ENCODE data around the gene ASB1. TPM values are rescaled to one million over a fixed set of nuclear protein-coding genes. Genes with fewer than 3 reads are reported as not detected.

Gene ASB1
- polyA plus RNA-seq, 2 donors, result 10.1 to 10.8 TPM

- H3K9me3 ChIP-seq (ENCODE audit: control insufficient read depth in 2 of 2, insufficient read depth in 1 of 2, low read depth in 1 of 2, low read length in 1 of 2), result no peaks in the 10 kb centered on the region
- no peaks in the 10 kb centered on the region for H3K27me3 ChIP-seq (ENCODE audit: control insufficient read depth in 1 of 2, insufficient read depth in 2 of 2, low read length in 2 of 2)
- WGBS, 2 donors, result 92 to 95% methylated on average over 7 of the region's 7 CpGs
These were observed 42.9 kb upstream of the ASB1 start for GRCh38 chr2:238383743-238384380.

DNA sequence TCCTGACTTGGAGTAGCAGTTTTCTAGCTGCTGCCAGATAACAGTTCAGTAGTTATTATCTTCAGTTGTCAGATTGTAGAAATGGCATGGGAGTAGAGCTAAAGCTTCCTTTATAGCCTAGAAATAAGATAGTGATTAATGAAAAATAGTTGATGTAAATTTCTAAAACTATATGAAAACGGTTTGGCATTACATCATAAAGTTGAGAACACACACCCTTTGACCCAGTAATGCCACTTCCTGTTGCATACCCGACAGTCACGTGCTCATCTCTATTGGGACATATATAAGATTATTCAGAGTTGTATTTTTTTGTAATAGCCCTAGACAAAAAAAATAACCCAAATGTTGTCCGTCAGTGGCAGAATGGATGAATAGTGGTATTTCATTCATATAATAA, 39.4 kb upstream of the ASB1 start:
- Histone ChIP-seq H3K4me1 (ENCODE audit: control insufficient read depth in 2 of 2, insufficient read depth in 2 of 2, low read length in 1 of 2) (peaks cover 0 to 2% of the 10 kb centered on the region in 2 donors), H3K36me3 (ENCODE audit: control insufficient read depth in 2 of 2, insufficient read depth in 2 of 2, low read length in 1 of 2) (no peaks in the 10 kb centered on the region), H3K9me3 (ENCODE audit: control insufficient read depth in 2 of 2, insufficient read depth in 1 of 2, low read depth in 1 of 2, low read length in 1 of 2) (no peaks in the 10 kb centered on the region), H3K27ac (ENCODE audit: low read depth in 2 of 2, low read length in 1 of 2) (no peak overlapping the region), H3K4me3 (ENCODE audit: low read depth in 1 of 2, low read length in 2 of 2) (no peak overlapping the region), H3K27me3 (ENCODE audit: control insufficient read depth in 1 of 2, insufficient read depth in 2 of 2, low read length in 2 of 2) (no peaks in the 10 kb centered on the region)
- WGBS, 2 donors, result 68 to 71% methylated on average over 4 of the region's 4 CpGs

More at GRCh38 chr2:238383743-238384380, 42.9 kb upstream of the ASB1 start:
- Histone ChIP-seq H3K27ac (ENCODE audit: low read depth in 2 of 2, low read length in 1 of 2) (no peak overlapping the region), H3K4me3 (ENCODE audit: low read depth in 1 of 2, low read length in 2 of 2) (no peak overlapping the region), H3K36me3 (ENCODE audit: control insufficient read depth in 2 of 2, insufficient read depth in 2 of 2, low read length in 1 of 2) (no peaks in the 10 kb centered on the region), H3K4me1 (ENCODE audit: control insufficient read depth in 2 of 2, insufficient read depth in 2 of 2, low read length in 1 of 2) (peaks cover 3% of the 10 kb centered on the region in 2 donors)

DNA sequence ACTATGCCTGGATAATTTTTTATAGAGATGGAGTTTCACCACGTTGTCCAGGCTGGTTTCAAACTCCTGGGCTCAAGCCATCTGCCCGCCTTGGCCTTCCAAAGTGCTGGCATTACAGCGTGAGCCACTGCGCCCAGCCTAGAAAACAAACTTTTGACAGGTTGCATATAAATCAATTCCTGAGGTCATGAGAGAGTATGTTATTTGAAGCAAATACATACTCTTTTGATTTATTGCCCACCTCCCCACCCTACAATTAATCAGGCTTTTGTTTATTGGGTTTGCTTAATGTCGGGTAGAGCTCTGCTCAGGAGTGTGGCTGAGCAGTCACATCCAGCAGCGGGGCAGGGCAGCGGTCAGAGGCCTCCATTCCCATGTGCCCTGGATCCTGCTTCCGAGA, 37.9 kb upstream of the ASB1 start:
- H3K4me3 ChIP-seq (ENCODE audit: low read depth in 1 of 2, low read length in 2 of 2), result no peak overlapping the region
- H3K4me1 ChIP-seq (ENCODE audit: control insufficient read depth in 2 of 2, insufficient read depth in 2 of 2, low read length in 1 of 2), result peaks cover 0 to 2% of the 10 kb centered on the region in 2 donors
- H3K9me3 ChIP-seq (ENCODE audit: control insufficient read depth in 2 of 2, insufficient read depth in 1 of 2, low read depth in 1 of 2, low read length in 1 of 2), result no peaks in the 10 kb centered on the region
- H3K27ac ChIP-seq (ENCODE audit: low read depth in 2 of 2, low read length in 1 of 2), result no peak overlapping the region
- no peaks in the 10 kb centered on the region for H3K36me3 ChIP-seq (ENCODE audit: control insufficient read depth in 2 of 2, insufficient read depth in 2 of 2, low read length in 1 of 2)
- WGBS, 2 donors, result 69 to 78% methylated on average over 8 of the region's 8 CpGs
- H3K27me3 ChIP-seq (ENCODE audit: control insufficient read depth in 1 of 2, insufficient read depth in 2 of 2, low read length in 2 of 2), result no peaks in the 10 kb centered on the region

DNA sequence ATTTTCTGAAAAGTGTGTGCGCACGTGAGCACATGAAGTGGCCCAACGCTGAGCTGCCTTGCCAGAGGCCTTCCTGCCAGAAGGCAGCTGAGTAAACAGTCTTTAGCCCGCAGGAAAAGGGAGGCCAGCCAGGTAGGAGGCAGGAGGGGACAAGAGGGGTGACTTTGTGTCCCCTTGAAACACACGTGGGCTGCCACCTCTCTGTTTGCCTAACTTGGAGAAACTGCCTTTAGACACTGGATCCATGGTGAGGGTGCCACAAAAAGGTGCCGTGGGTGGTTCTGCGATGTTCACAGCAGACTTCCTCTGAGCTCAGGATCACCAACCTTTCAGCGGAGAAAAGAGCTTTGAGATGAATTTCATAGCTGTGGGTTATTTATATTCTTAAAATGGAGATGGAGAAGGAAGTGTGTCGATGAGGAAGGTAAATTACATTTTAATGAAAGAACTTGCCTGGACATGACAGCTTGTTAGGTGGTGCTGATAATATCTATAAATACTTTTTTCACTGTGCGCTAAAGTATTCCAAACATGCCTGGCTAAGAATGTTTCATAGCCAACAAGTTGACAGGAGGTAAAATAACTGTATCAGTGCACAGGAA, 36.6 kb upstream of the ASB1 start:
- WGBS, 2 donors, result 35 to 47% methylated on average over 10 of the region's 10 CpGs
- H3K4me1 ChIP-seq (ENCODE audit: control insufficient read depth in 2 of 2, insufficient read depth in 2 of 2, low read length in 1 of 2), result peaks cover 0 to 2% of the 10 kb centered on the region in 2 donors
- no peaks in the 10 kb centered on the region for H3K27me3 ChIP-seq (ENCODE audit: control insufficient read depth in 1 of 2, insufficient read depth in 2 of 2, low read length in 2 of 2)
- H3K9me3 ChIP-seq (ENCODE audit: control insufficient read depth in 2 of 2, insufficient read depth in 1 of 2, low read depth in 1 of 2, low read length in 1 of 2), result no peaks in the 10 kb centered on the region
- no peak overlapping the region for H3K4me3 ChIP-seq (ENCODE audit: low read depth in 1 of 2, low read length in 2 of 2)
- H3K27ac ChIP-seq (ENCODE audit: low read depth in 2 of 2, low read length in 1 of 2), result peak overlapping the region; percentile 9 to 76
- H3K36me3 ChIP-seq (ENCODE audit: control insufficient read depth in 2 of 2, insufficient read depth in 2 of 2, low read length in 1 of 2), result no peaks in the 10 kb centered on the region

DNA sequence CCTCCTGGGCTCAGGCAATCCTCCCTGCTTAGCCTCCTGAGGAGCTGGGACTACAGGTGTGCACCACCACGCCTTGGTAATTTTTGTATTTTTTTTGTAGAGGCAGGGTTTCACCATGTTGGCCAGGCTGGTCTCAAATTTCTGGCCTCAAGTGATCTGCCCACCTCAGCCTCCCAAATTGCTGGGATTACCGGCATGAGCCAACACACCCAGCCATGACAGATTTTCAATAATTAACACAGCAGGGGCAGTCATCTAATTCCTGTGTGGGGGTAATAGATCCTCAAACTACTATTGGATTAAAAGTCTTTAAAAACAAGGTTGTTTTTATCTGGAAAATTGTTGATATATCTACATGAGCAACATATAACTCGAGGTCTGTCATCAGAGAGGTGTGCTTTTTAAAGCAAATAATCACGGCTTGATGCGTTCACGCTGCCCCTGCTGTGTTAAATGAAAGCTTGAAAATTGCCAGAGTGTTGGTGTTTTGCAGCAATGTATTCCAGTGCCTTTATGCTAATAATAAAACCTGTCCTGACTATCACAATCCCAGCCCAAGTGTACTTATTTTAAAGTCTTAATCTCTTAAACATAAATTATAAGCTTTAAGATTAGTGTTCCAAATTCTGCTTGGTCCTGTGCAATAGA, 35.6 kb upstream of the ASB1 start:
- Histone ChIP-seq H3K36me3 (ENCODE audit: control insufficient read depth in 2 of 2, insufficient read depth in 2 of 2, low read length in 1 of 2) (no peaks in the 10 kb centered on the region), H3K27ac (ENCODE audit: low read depth in 2 of 2, low read length in 1 of 2) (no peak overlapping the region), H3K4me1 (ENCODE audit: control insufficient read depth in 2 of 2, insufficient read depth in 2 of 2, low read length in 1 of 2) (peaks cover 0 to 2% of the 10 kb centered on the region in 2 donors), H3K4me3 (ENCODE audit: low read depth in 1 of 2, low read length in 2 of 2) (no peak overlapping the region), H3K27me3 (ENCODE audit: control insufficient read depth in 1 of 2, insufficient read depth in 2 of 2, low read length in 2 of 2) (no peaks in the 10 kb centered on the region), H3K9me3 (ENCODE audit: control insufficient read depth in 2 of 2, insufficient read depth in 1 of 2, low read depth in 1 of 2, low read length in 1 of 2) (no peaks in the 10 kb centered on the region)
- 88 to 93% methylated on average over 6 of the region's 6 CpGs for WGBS, 2 donors

GRCh38 chr2:238396663-238397062, 30.1 kb upstream of the ASB1 start:
- WGBS, 2 donors, result 92 to 94% methylated on average over 7 of the region's 7 CpGs

DNA sequence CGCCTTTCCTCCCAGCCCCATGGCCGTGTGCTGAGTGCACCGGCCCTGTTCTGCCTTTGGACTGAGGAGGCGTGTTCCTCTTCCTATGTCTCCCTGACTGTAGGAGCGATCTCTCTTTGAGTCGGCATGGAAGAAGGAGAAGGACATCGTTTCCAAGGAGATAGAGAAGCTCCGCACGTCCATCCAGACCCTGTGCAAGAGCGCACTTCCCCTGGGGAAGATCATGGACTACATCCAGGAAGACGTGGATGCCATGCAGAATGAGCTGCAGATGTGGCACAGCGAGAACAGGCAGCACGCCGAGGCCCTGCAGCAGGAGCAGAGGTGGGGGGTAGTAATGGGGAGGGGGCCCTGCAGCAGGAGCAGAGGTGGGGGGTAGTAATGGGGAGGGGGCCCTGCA, 29.4 kb upstream of the ASB1 start:
- 89 to 90% methylated on average over 14 of the region's 14 CpGs for WGBS, 2 donors
- no peaks in the 10 kb centered on the region for H3K4me1 ChIP-seq (ENCODE audit: control insufficient read depth in 2 of 2, insufficient read depth in 2 of 2, low read length in 1 of 2)
- no peak overlapping the region for H3K27ac ChIP-seq (ENCODE audit: low read depth in 2 of 2, low read length in 1 of 2)
- peaks cover 0 to 2% of the 10 kb centered on the region in 2 donors for H3K36me3 ChIP-seq (ENCODE audit: control insufficient read depth in 2 of 2, insufficient read depth in 2 of 2, low read length in 1 of 2)
- H3K4me3 ChIP-seq (ENCODE audit: low read depth in 1 of 2, low read length in 2 of 2), result no peak overlapping the region
- no peaks in the 10 kb centered on the region for H3K27me3 ChIP-seq (ENCODE audit: control insufficient read depth in 1 of 2, insufficient read depth in 2 of 2, low read length in 2 of 2)
- no peaks in the 10 kb centered on the region for H3K9me3 ChIP-seq (ENCODE audit: control insufficient read depth in 2 of 2, insufficient read depth in 1 of 2, low read depth in 1 of 2, low read length in 1 of 2)

More at GRCh38 chr2:238396663-238397062, 30.1 kb upstream of the ASB1 start:
- no peaks in the 10 kb centered on the region for H3K4me1 ChIP-seq (ENCODE audit: control insufficient read depth in 2 of 2, insufficient read depth in 2 of 2, low read length in 1 of 2)
- no peaks in the 10 kb centered on the region for H3K27me3 ChIP-seq (ENCODE audit: control insufficient read depth in 1 of 2, insufficient read depth in 2 of 2, low read length in 2 of 2)
- H3K9me3 ChIP-seq (ENCODE audit: control insufficient read depth in 2 of 2, insufficient read depth in 1 of 2, low read depth in 1 of 2, low read length in 1 of 2), result no peaks in the 10 kb centered on the region
- no peak overlapping the region for H3K27ac ChIP-seq (ENCODE audit: low read depth in 2 of 2, low read length in 1 of 2)
- peaks cover 0 to 2% of the 10 kb centered on the region in 2 donors for H3K36me3 ChIP-seq (ENCODE audit: control insufficient read depth in 2 of 2, insufficient read depth in 2 of 2, low read length in 1 of 2)
- H3K4me3 ChIP-seq (ENCODE audit: low read depth in 1 of 2, low read length in 2 of 2), result no peak overlapping the region

DNA sequence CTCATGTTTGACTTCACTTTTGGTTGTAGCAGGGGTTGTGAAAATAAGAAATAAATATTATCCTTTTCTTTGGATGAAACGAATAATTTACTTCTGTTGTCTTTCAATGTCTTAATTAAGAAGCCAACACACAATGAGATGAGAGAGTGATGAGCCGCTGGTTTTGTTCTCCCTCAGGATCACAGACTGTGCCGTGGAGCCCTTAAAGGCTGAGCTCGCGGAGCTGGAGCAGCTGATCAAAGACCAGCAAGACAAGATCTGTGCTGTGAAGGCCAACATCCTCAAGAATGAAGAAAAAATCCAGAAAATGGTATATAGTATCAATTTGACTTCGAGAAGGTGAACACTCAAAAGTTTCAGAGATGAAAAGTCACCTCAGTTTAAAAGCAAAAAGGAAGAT, 28.1 kb upstream of the ASB1 start:
- Histone ChIP-seq H3K4me1 (ENCODE audit: control insufficient read depth in 2 of 2, insufficient read depth in 2 of 2, low read length in 1 of 2) (no peaks in the 10 kb centered on the region), H3K27me3 (ENCODE audit: control insufficient read depth in 1 of 2, insufficient read depth in 2 of 2, low read length in 2 of 2) (no peaks in the 10 kb centered on the region), H3K9me3 (ENCODE audit: control insufficient read depth in 2 of 2, insufficient read depth in 1 of 2, low read depth in 1 of 2, low read length in 1 of 2) (no peaks in the 10 kb centered on the region), H3K4me3 (ENCODE audit: low read depth in 1 of 2, low read length in 2 of 2) (no peak overlapping the region), H3K27ac (ENCODE audit: low read depth in 2 of 2, low read length in 1 of 2) (no peak overlapping the region), H3K36me3 (ENCODE audit: control insufficient read depth in 2 of 2, insufficient read depth in 2 of 2, low read length in 1 of 2) (peaks cover 0 to 2% of the 10 kb centered on the region in 2 donors)
- 83 to 88% methylated on average over 6 of the region's 6 CpGs for WGBS, 2 donors

- Histone ChIP-seq H3K27ac (ENCODE audit: low read depth in 2 of 2, low read length in 1 of 2) (no peak overlapping the region), H3K36me3 (ENCODE audit: control insufficient read depth in 2 of 2, insufficient read depth in 2 of 2, low read length in 1 of 2) (peaks cover 2% of the 10 kb centered on the region in 2 donors), H3K9me3 (ENCODE audit: control insufficient read depth in 2 of 2, insufficient read depth in 1 of 2, low read depth in 1 of 2, low read length in 1 of 2) (no peaks in the 10 kb centered on the region), H3K27me3 (ENCODE audit: control insufficient read depth in 1 of 2, insufficient read depth in 2 of 2, low read length in 2 of 2) (no peaks in the 10 kb centered on the region), H3K4me1 (ENCODE audit: control insufficient read depth in 2 of 2, insufficient read depth in 2 of 2, low read length in 1 of 2) (no peaks in the 10 kb centered on the region), H3K4me3 (ENCODE audit: low read depth in 1 of 2, low read length in 2 of 2) (no peak overlapping the region)
- WGBS, 2 donors, result 84 to 97% methylated on average over 2 of the region's 2 CpGs
These were observed 27.6 kb upstream of the ASB1 start for GRCh38 chr2:238399094-238399493.

All from esophagus (tissue), 2 donors.